Erythroblast (primary cell): ENCODE data around the gene FARP1.

ENCODE experiments used
- GATA1 ChIP-seq: IDR thresholded peaks from 2 replicates; pipeline ENCODE4 v1.6.1; 2011; ENCODE audit warnings: low read depth, mild to moderate bottlenecking, control low read depth, low read length, moderate library complexity
- POLR2A ChIP-seq: IDR thresholded peaks from 2 replicates; pipeline ENCODE4 v1.6.1; 2011; ENCODE audit warnings: mild to moderate bottlenecking, low read length

GRCh38 chr13:98105929-98106336, 37.0 kb upstream of the FARP1 start:
- TF ChIP-seq POLR2A (no peak), GATA1 (peak; percentile 58)
